K562 (cell line): Measurements from ENCODE around the gene SRCAP. TPM values are rescaled to one million over a fixed set of nuclear protein-coding genes. Genes with fewer than 3 reads are reported as not detected.

Source experiments
- ARNT ChIP-seq, 2 experiments: fragments of 450-650 bp; IDR thresholded peaks; 2 replicates each; pipeline ENCODE4 v1.6.1; 2016; ENCODE audit warnings: mild to moderate bottlenecking in 1 of 2
- ATF7 ChIP-seq: fragments of 450-650 bp; IDR thresholded peaks from 2 replicates; pipeline ENCODE4 v1.7.1; 2014; ENCODE audit warnings: mild to moderate bottlenecking, moderate library complexity
- CAMTA2 ChIP-seq: fragments of 250-450 bp; sonication (Bioruptor Pico); conservative IDR thresholded peaks from 2 replicates; pipeline ENCODE4 v1.5.1; 2022
- CSDE1 ChIP-seq, 2 experiments: fragments of 450-650 bp; IDR thresholded peaks; 2 replicates each; pipeline ENCODE4 v1.6.1; 2016; ENCODE audit warnings: mild to moderate bottlenecking in 1 of 2
- ETS1 ChIP-seq: conservative IDR thresholded peaks from 2 replicates; pipeline ENCODE4 v1.6.1; 2011; ENCODE audit warnings: low read depth, mild to moderate bottlenecking, low read length; ENCODE audit not compliant: control insufficient read depth
- FIP1L1 ChIP-seq: fragments of 200-400 bp; formaldehyde crosslinking; IDR thresholded peaks from 2 replicates; pipeline ENCODE4 v1.6.1; 2018; ENCODE audit warnings: mild to moderate bottlenecking, low read depth, low read length; ENCODE audit not compliant: poor library complexity, severe bottlenecking
- GMEB1 ChIP-seq: fragments of 250-450 bp; sonication (Bioruptor Pico); IDR thresholded peaks from 2 replicates; pipeline ENCODE4 v1.4.0; 2020; ENCODE audit warnings: mild to moderate bottlenecking
- HDAC6 ChIP-seq: IDR thresholded peaks from 2 replicates; pipeline ENCODE4 v1.6.1; 2012; ENCODE audit warnings: low read depth, mild to moderate bottlenecking, control low read depth, inconsistent platforms, low read length, moderate library complexity
- KLF10 ChIP-seq: fragments of 250-450 bp; sonication (Bioruptor Pico); IDR thresholded peaks from 2 replicates; pipeline ENCODE4 v1.6.1; 2021; ENCODE audit warnings: matching md5 sums
- MAFK ChIP-seq: IDR thresholded peaks from 2 replicates; pipeline ENCODE4 v1.6.1; 2011; ENCODE audit warnings: low read length, improper control_type of control experiment
- PRMT5 ChIP-seq: sonication (generic); formaldehyde crosslinking; IDR thresholded peaks from 2 replicates; pipeline ENCODE4 v1.5.0; 2020; ENCODE audit warnings: missing genetic modification reagents
- RHOXF2B ChIP-seq: fragments of 250-450 bp; sonication (Bioruptor Pico); conservative IDR thresholded peaks from 2 replicates; pipeline ENCODE4 v1.5.1; 2021
- SMAD3 ChIP-seq: fragments of 450-650 bp; formaldehyde crosslinking; conservative IDR thresholded peaks from 2 replicates; pipeline ENCODE4 v1.4.0; 2020; ENCODE audit warnings: mild to moderate bottlenecking
- SMAD4 ChIP-seq: fragments of 250-450 bp; sonication (Bioruptor Pico); conservative IDR thresholded peaks from 2 replicates; pipeline ENCODE4 v1.8.0; 2021; ENCODE audit warnings: inconsistent platforms, mild to moderate bottlenecking, moderate library complexity
- SREBF2 ChIP-seq: sonication (generic); formaldehyde crosslinking; IDR thresholded peaks from 2 replicates; pipeline ENCODE4 v1.4.0; 2020; ENCODE audit warnings: mild to moderate bottlenecking, missing genetic modification reagents
- TBP ChIP-seq: optimal IDR thresholded peaks from 2 replicates; pipeline ENCODE3; 2011; ENCODE audit warnings: low read depth, low read length, improper control_type of control experiment
- TFAP4 ChIP-seq: sonication (generic); formaldehyde crosslinking; IDR thresholded peaks from 2 replicates; pipeline ENCODE4 v1.8.0; 2022; ENCODE audit warnings: missing genetic modification reagents, mild to moderate bottlenecking, moderate library complexity, borderline replicate concordance
- WHSC1 ChIP-seq: IDR thresholded peaks from one replicate; pipeline ENCODE4 v1.6.1; 2012; ENCODE audit warnings: low read length, control low read depth, inconsistent platforms
- ZNF224 ChIP-seq: sonication (generic); formaldehyde crosslinking; IDR thresholded peaks from 2 replicates; pipeline ENCODE4 v1.8.0; 2022; ENCODE audit warnings: mild to moderate bottlenecking, missing genetic modification reagents
- ZNF239 ChIP-seq: fragments of 250-450 bp; sonication (Bioruptor Pico); IDR thresholded peaks from 2 replicates; pipeline ENCODE4 v1.4.0; 2020; ENCODE audit warnings: mild to moderate bottlenecking
- ZNF282 ChIP-seq: sonication (generic); formaldehyde crosslinking; IDR thresholded peaks from 2 replicates; pipeline ENCODE4 v1.8.1; 2023; ENCODE audit warnings: missing genetic modification reagents
- ZNF316 ChIP-seq: fragments of 450-650 bp; IDR thresholded peaks from 2 replicates; pipeline ENCODE4 v1.6.1; 2016
- ZNF512 ChIP-seq: IDR thresholded peaks from 2 replicates; pipeline ENCODE4 v1.6.1; 2016; ENCODE audit warnings: missing genetic modification characterization, missing compliant biosample characterization
- ZNF586 ChIP-seq: fragments of 450-650 bp; formaldehyde crosslinking; conservative IDR thresholded peaks from 2 replicates; pipeline ENCODE4 v1.4.0; 2020; ENCODE audit warnings: mild to moderate bottlenecking, moderate library complexity
- ZNF785 ChIP-seq: fragments of 250-450 bp; sonication (Bioruptor Pico); IDR thresholded peaks from 2 replicates; pipeline ENCODE4 v1.4.0; 2020; ENCODE audit warnings: mild to moderate bottlenecking
- polyA plus RNA-seq, 8 experiments: library from polyadenylated mRNA; depleted of rRNA in 4 of 8; stranded (reverse) in 5 of 8; unstranded in 3 of 8; fragments of >200 nt; fragmentation: Nextera tagmentation in 2 of 8; fragmentation: Illumina TruSeq in 1 of 8; extraction: Ambion mirVana in 2 of 8; extraction: Trizol in 1 of 8; gene quantifications; 2 replicates each; pipeline versions ENCODE4 v1.2.1 to v1.2.3, GENCODE V29; 2011 to 2014; ENCODE audit warnings: inconsistent platforms in 1 of 8, missing spikeins in 1 of 8
- total RNA-seq, 7 experiments: library from RNA; depleted of rRNA in 6 of 7; stranded (reverse); fragments of >200 nt in 6 of 7; fragmentation: Illumina TruSeq in 2 of 7; extraction: Trizol in 2 of 7; gene quantifications; 2 replicates each; pipeline versions ENCODE4 v1.2.1 to v1.2.3, GENCODE V29; 2011 to 2021; ENCODE audit warnings: low replicate concordance in 1 of 7

Gene SRCAP
- total and polyA plus RNA-seq, 9 of the 15 experiments (the other 6 are each of a cell fraction or from before 2014, with no cell fraction given) = 0.21 to 62.6 (median 5.8) TPM

GRCh38 chr16:30658731-30659506 lies 40.1 kb upstream of the SRCAP start (continued):
- peak; percentile 84 for TF ChIP-seq SMAD4 (CRISPR knock-in tag)
- peak; percentile 15 for TF ChIP-seq TBP
- TF ChIP-seq FIP1L1 = peak; percentile 32
- TF ChIP-seq ETS1 = peak; percentile 56; the same call in 1 of the 2 replicates
- no peak for TF ChIP-seq CAMTA2 (CRISPR knock-in tag)
- peak; percentile 42; the same call in 1 of the 2 replicates for TF ChIP-seq TFAP4 (CRISPR knock-in tag)
- TF ChIP-seq KLF10 (CRISPR knock-in tag) = no peak
- no peak for TF ChIP-seq CSDE1 (IDR thresholded peaks at IDR 0.05)
- no peak for TF ChIP-seq WHSC1
- no peak for TF ChIP-seq SREBF2 (CRISPR knock-in tag)
- TF ChIP-seq MAFK = no peak
- no peak for TF ChIP-seq ZNF224 (CRISPR knock-in tag)
- TF ChIP-seq GMEB1 (CRISPR knock-in tag) = no peak
- no peak; a peak in 1 of 4 replicates for TF ChIP-seq ARNT (IDR thresholded peaks at IDR 0.05)
- TF ChIP-seq ZNF282 = no peak
- TF ChIP-seq ZNF785 = no peak
- TF ChIP-seq ZNF239 (CRISPR knock-in tag) = no peak
- no peak for TF ChIP-seq PRMT5 (CRISPR knock-in tag)
- no peak for TF ChIP-seq ZNF512
- no peak for TF ChIP-seq ATF7
- no peak for TF ChIP-seq RHOXF2B (CRISPR knock-in tag)
- no peak for TF ChIP-seq ZNF316
- TF ChIP-seq SMAD3 (CRISPR knock-in tag) = no peak
- no peak for TF ChIP-seq HDAC6
- TF ChIP-seq ZNF586 (CRISPR knock-in tag) = no peak
